H1 (cell line): ENCODE measurements around the gene SMG7. TPM values are rescaled to one million over a fixed set of nuclear protein-coding genes. Genes with fewer than 3 reads are reported as not detected.

Experiments used
- CTCF ChIA-PET: fragments of 300-600 bp; sonication (Branson Sonifier 250); formaldehyde crosslinking; loops from one replicate; lab custom pipeline; 2021; ENCODE audit not compliant: partially characterized antibody; lab: Charles Lee
- POLR2A ChIA-PET: fragments of 300-600 bp; sonication (Branson Sonifier 250); formaldehyde crosslinking; loops from one replicate; lab custom pipeline; 2021; ENCODE audit warnings: inconsistent platforms; ENCODE audit not compliant: partially characterized antibody; lab: Charles Lee
- DNase-seq, 2 experiments: peaks; one replicate each; pipeline versions ENCODE4 v3.0.0 to v3.0.0-alpha.2; 2010 to 2022; ENCODE audit warnings: low spot score in 2 of 2, low read depth in 1 of 2, mixed read lengths in 1 of 2
- FAIRE-seq: peaks from 2 replicates; lab custom pipeline; 2011; peaks lifted over from hg19 to GRCh38; lab: Jason Lieb, UNC
- H2AFZ ChIP-seq: 2 replicates; pipeline ENCODE4 v1.8.1; 2012; ENCODE audit warnings: low read length, inconsistent platforms
- H2AK5ac ChIP-seq: 2 replicates; pipeline ENCODE4 v1.6.1; 2013; ENCODE audit warnings: low read depth, low read length
- H2BK120ac ChIP-seq: replicated peaks from 2 replicates; pipeline ENCODE3; 2013; ENCODE audit warnings: low read depth, low read length, inconsistent platforms
- H2BK12ac ChIP-seq: 2 replicates; pipeline ENCODE4 v1.6.1; 2013; ENCODE audit warnings: low read depth, low read length
- H2BK15ac ChIP-seq: 2 replicates; pipeline ENCODE4 v1.6.1; 2013; ENCODE audit warnings: low read length
- H2BK20ac ChIP-seq: 2 replicates; pipeline ENCODE4 v1.6.1; 2013; ENCODE audit warnings: low read length
- H2BK5ac ChIP-seq: 2 replicates; pipeline ENCODE4 v1.6.1; 2013; ENCODE audit warnings: low read depth, low read length
- H3K14ac ChIP-seq: 2 replicates; pipeline ENCODE4 v1.6.1; 2013; ENCODE audit warnings: inconsistent platforms; ENCODE audit not compliant: insufficient read length
- H3K18ac ChIP-seq: 2 replicates; pipeline ENCODE4 v1.6.1; 2013; ENCODE audit warnings: low read length; ENCODE audit errors: extremely low read depth
- H3K23ac ChIP-seq: 2 replicates; pipeline ENCODE4 v1.6.1; 2013; ENCODE audit warnings: inconsistent platforms; ENCODE audit not compliant: insufficient read length
- H3K23me2 ChIP-seq: 2 replicates; pipeline ENCODE4 v1.6.1; 2013; ENCODE audit warnings: low read depth, low read length
- H3K27ac ChIP-seq: 2 replicates; pipeline ENCODE4 v1.6.1; 2011; ENCODE audit warnings: low read depth, low read length, inconsistent platforms
- H3K27me3 ChIP-seq, 4 experiments: replicated peaks in 1 of 4; 1 replicate in 1 of 4; 2 replicates in 3 of 4; pipeline versions ENCODE4 v1.6.1 to v1.8.1; 2011 to 2013; ENCODE audit warnings: low read length in 3 of 4, mild to moderate bottlenecking in 3 of 4, inconsistent platforms in 2 of 4, mixed read lengths in 2 of 4, moderate library complexity in 1 of 4; ENCODE audit not compliant: control insufficient read depth in 3 of 4, insufficient read depth in 3 of 4; ENCODE audit errors: extremely low read depth in 1 of 4
- H3K36me3 ChIP-seq, 4 experiments: 2 replicates each; pipeline versions ENCODE4 v1.6.1 to v1.8.1; 2011 to 2013; ENCODE audit warnings: mild to moderate bottlenecking in 4 of 4, low read length in 3 of 4, moderate library complexity in 2 of 4, control low read depth in 1 of 4, inconsistent platforms in 1 of 4; ENCODE audit not compliant: insufficient read depth in 4 of 4, control insufficient read depth in 2 of 4
- H3K4ac ChIP-seq: replicated peaks from 2 replicates; pipeline ENCODE3; 2013; ENCODE audit warnings: low read length, low read depth, mixed read lengths, inconsistent platforms; ENCODE audit not compliant: insufficient read length
- H3K4me1 ChIP-seq, 4 experiments: replicated peaks in 1 of 4; 1 replicate in 1 of 4; 2 replicates in 3 of 4; pipeline versions ENCODE4 v1.6.1 to v1.8.1; 2011 to 2013; ENCODE audit warnings: low read length in 3 of 4, inconsistent platforms in 2 of 4, mixed read lengths in 1 of 4; ENCODE audit not compliant: insufficient read depth in 4 of 4, control insufficient read depth in 3 of 4
- H3K4me2 ChIP-seq, 2 experiments: 2 replicates each; pipeline versions ENCODE4 v1.6.1 to v1.8.1; 2011 to 2013; ENCODE audit warnings: low read depth in 2 of 2, low read length in 2 of 2, control low read depth in 1 of 2, inconsistent platforms in 1 of 2, mild to moderate bottlenecking in 1 of 2; ENCODE audit not compliant: insufficient read depth in 1 of 2
- H3K4me3 ChIP-seq, 4 experiments: fragments of 200-600, 300-600 bp in 1 of 4; sonication (generic), shearing (Covaris generic), sonication (Bioruptor Twin) in 1 of 4; 2 replicates each; pipeline versions ENCODE4 v1.5.1 to v1.8.1; 2011 to 2016; ENCODE audit warnings: low read length in 4 of 4, low read depth in 3 of 4, control low read depth in 2 of 4, inconsistent platforms in 2 of 4, mild to moderate bottlenecking in 2 of 4, mixed read lengths in 1 of 4, moderate library complexity in 1 of 4; ENCODE audit not compliant: insufficient read depth in 2 of 4; ENCODE audit errors: extremely low read depth in 1 of 4
- H3K56ac ChIP-seq: replicated peaks from 2 replicates; pipeline ENCODE3; 2013; ENCODE audit warnings: low read depth, mild to moderate bottlenecking, mixed read lengths, low read length, inconsistent platforms; ENCODE audit not compliant: insufficient read length
- H3K79me1 ChIP-seq: 2 replicates; pipeline ENCODE4 v1.6.1; 2013; ENCODE audit warnings: low read depth, low read length, control low read depth
- H3K79me2 ChIP-seq, 2 experiments: 2 replicates each; pipeline versions ENCODE4 v1.6.1 to v1.8.1; 2012 to 2013; ENCODE audit warnings: low read length in 2 of 2, mild to moderate bottlenecking in 2 of 2, inconsistent platforms in 1 of 2; ENCODE audit not compliant: insufficient read depth in 2 of 2, control insufficient read depth in 1 of 2
- H3K9ac ChIP-seq, 4 experiments: replicated peaks in 1 of 4; 1 replicate in 1 of 4; 2 replicates in 3 of 4; pipeline versions ENCODE4 v1.6.1 to v1.8.1; 2011 to 2013; ENCODE audit warnings: low read depth in 3 of 4, low read length in 3 of 4, control low read depth in 2 of 4, mild to moderate bottlenecking in 2 of 4, moderate library complexity in 2 of 4, inconsistent platforms in 1 of 4; ENCODE audit errors: extremely low read depth in 1 of 4
- H3K9me3 ChIP-seq, 2 experiments: 2 replicates each; pipeline versions ENCODE4 v1.6.1 to v1.8.1; 2012 to 2013; ENCODE audit warnings: mild to moderate bottlenecking in 2 of 2, moderate library complexity in 2 of 2, control low read depth in 1 of 2, inconsistent platforms in 1 of 2, low read depth in 1 of 2, low read length in 1 of 2, mixed read lengths in 1 of 2; ENCODE audit not compliant: insufficient read depth in 2 of 2
- H4K20me1 ChIP-seq, 2 experiments: replicated peaks in 1 of 2; 2 replicates each; pipeline versions ENCODE3 to v1.8.1; 2011 to 2013; ENCODE audit warnings: inconsistent platforms in 2 of 2, low read length in 2 of 2, mild to moderate bottlenecking in 1 of 2; ENCODE audit not compliant: insufficient read depth in 2 of 2, control insufficient read depth in 1 of 2
- H4K5ac ChIP-seq: 2 replicates; pipeline ENCODE4 v1.6.1; 2013; ENCODE audit warnings: low read length, low read depth, mixed read lengths, inconsistent platforms; ENCODE audit not compliant: insufficient read length
- H4K8ac ChIP-seq: 2 replicates; pipeline ENCODE4 v1.8.0; 2013; ENCODE audit warnings: mild to moderate bottlenecking, moderate library complexity, low read length, inconsistent platforms; ENCODE audit not compliant: insufficient read depth; ENCODE audit errors: extremely low read depth
- H4K91ac ChIP-seq: replicated peaks from 2 replicates; pipeline ENCODE3; 2013; ENCODE audit warnings: low read length, mixed read lengths, inconsistent platforms; ENCODE audit not compliant: insufficient read length
- CBX5 ChIP-seq: fragments of 300-800, 300-1000 bp; sonication (generic); IDR thresholded peaks from 2 replicates; pipeline ENCODE4 v1.7.1; 2016; ENCODE audit warnings: antibody characterized with exemption, low read length, low read depth
- CBX8 ChIP-seq: fragments of 300-800, 300-1000 bp; sonication (generic); IDR thresholded peaks from 2 replicates; pipeline ENCODE4 v1.7.1; 2016; ENCODE audit warnings: low read depth, low read length, borderline replicate concordance
- CHD1 ChIP-seq: IDR thresholded peaks from 2 replicates; pipeline ENCODE4 v1.6.1; 2012; ENCODE audit warnings: low read depth, low read length, improper control_type of control experiment
- EZH2 ChIP-seq: fragments of 200-600 bp; sonication (generic); IDR thresholded peaks from 2 replicates; pipeline ENCODE4 v1.7.1; 2012; ENCODE audit warnings: low read depth, mild to moderate bottlenecking, moderate library complexity, low read length, inconsistent platforms; ENCODE audit not compliant: severe bottlenecking
- JUND ChIP-seq: IDR thresholded peaks from 2 replicates; pipeline ENCODE4 v1.6.1; 2011; ENCODE audit warnings: mild to moderate bottlenecking, improper control_type of control experiment, low read length
- KDM1A ChIP-seq: fragments of 200-600, 300-600 bp; sonication (generic); IDR thresholded peaks from 2 replicates; pipeline ENCODE4 v1.7.1; 2016; ENCODE audit warnings: mild to moderate bottlenecking, low read length, borderline replicate concordance
- RFX5 ChIP-seq: IDR thresholded peaks from 2 replicates; pipeline ENCODE4 v1.6.1; 2011; ENCODE audit warnings: low read depth, low read length, improper control_type of control experiment, borderline replicate concordance
- WGBS, 2 experiments: shearing (Covaris generic) in 1 of 2; methylation state at CpG; one replicate each; pipeline versions ENCODE4 v1.1.6 to v1.1.7; 2013 to 2015; ENCODE audit warnings: low lambda C conversion rate in 2 of 2, mixed read lengths in 2 of 2, inconsistent platforms in 1 of 2, low coverage in 1 of 2, missing lambda C conversion rate in 1 of 2; ENCODE audit not compliant: insufficient replicate concordance in 2 of 2, insufficient coverage in 1 of 2, insufficient read length in 1 of 2; ENCODE audit errors: extremely low coverage in 1 of 2, missing lambda C conversion rate in 1 of 2; 5-methylcytosine and 5-hydroxymethylcytosine counted together
- polyA plus RNA-seq, 7 experiments: library from polyadenylated mRNA; depleted of rRNA in 3 of 7; stranded (reverse) in 5 of 7; unstranded in 2 of 7; fragments of >200 nt in 5 of 7; fragments of 200-250 nt in 2 of 7; gene quantifications; 1 replicate in 5 of 7; 2 replicates in 1 of 7; 4 replicates in 1 of 7; pipeline versions ENCODE4 v1.2.1 to v1.2.3, GENCODE V29; 2011 to 2013; ENCODE audit warnings: missing spikeins in 2 of 7, mixed read lengths in 2 of 7
- total RNA-seq: library from RNA; stranded (reverse); fragmentation: NEBNext Ultra II Directional; extraction: Animal tissue kit (Norgen Biotek cat#: 25700); gene quantifications from 2 replicates; pipeline ENCODE4 v1.2.1, GENCODE V29; 2021

The SMG7 gene
- total and polyA plus RNA-seq, 2 of the 8 experiments (the other 6 are each of a cell fraction or from before 2014, with no cell fraction given), result 39.3 to 65.6 TPM

DNA sequence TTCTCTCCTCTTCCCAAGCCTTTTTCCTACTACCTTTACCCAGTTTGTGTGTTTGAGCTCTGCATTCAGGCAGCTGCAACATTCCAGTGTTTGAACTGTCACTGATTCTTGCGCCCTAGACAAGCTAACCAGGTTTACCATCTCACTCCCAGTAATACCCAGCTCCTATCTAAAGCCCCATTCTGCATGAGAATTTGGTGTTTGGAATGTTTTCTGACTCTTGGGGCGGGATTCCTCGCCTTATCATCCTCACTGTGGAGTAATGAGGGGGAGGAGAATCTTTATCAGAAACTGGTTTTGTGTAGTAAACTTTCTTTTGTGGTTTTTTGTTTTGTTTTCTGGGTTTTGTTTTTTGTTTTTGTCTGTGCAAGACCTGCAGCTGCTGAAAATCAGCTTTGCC is 81.5 kb downstream of the SMG7 start:
- FAIRE-seq (no peak), DNase-seq (no peak)
- Histone ChIP-seq H3K79me1 (no peaks in the 10 kb centered on the region; the same call in 1 of the 2 replicates), H2BK12ac (no peak overlapping the region), H3K79me2 (no peaks in the 10 kb centered on the region), H4K91ac (no peak overlapping the region), H4K8ac (no peak overlapping the region), H3K4me1 (no peaks in the 10 kb centered on the region), H3K4ac (no peak overlapping the region), H2BK5ac (no peak overlapping the region), H3K9me3 (no peaks in the 10 kb centered on the region), H3K23ac (no peak overlapping the region), H3K4me3 (no peak overlapping the region), H2AFZ (no peak overlapping the region), H2AK5ac (no peak overlapping the region), H3K4me2 (no peak overlapping the region), H2BK120ac (no peak overlapping the region), H2BK20ac (no peak overlapping the region), H4K20me1 (peaks cover 0 to 2% of the 10 kb centered on the region in 2 experiments), H3K18ac (no peak overlapping the region)
- CTCF ChIA-PET, result interaction anchor here (0.6 to 3.0 kb wide), 5 partner anchors 9 to 324 kb away, joined by 3 to 10 read pairs (median 5); no protein-coding TSS in a partner anchor
- 78% methylated on average over 3 of the region's 3 CpGs; no CpG with 5 or more reads in 1 of the 2 experiments for WGBS, 2 experiments
- POLR2A ChIA-PET, result interaction anchor here (1.2 kb wide), 1 partner anchor 10 kb away, joined by 4 read pairs; no protein-coding TSS in a partner anchor
- TF ChIP-seq CBX8, result no peak
- TF ChIP-seq CBX5, result no peak
- TF ChIP-seq CHD1, result no peak
- TF ChIP-seq JUND, result no peak
- TF ChIP-seq KDM1A, result no peak
- TF ChIP-seq RFX5, result no peak
- TF ChIP-seq EZH2, result no peak
- TF ChIP-seq, all 59 proteins: peak for 0
- Histone ChIP-seq H3K27me3 (no peaks in the 10 kb centered on the region), H3K36me3 (peaks cover 11 to 59% (median 40%) of the 10 kb centered on the region in 4 experiments; a peak in 7 of 8 replicates), H4K5ac (no peak overlapping the region), H3K27ac (no peak overlapping the region), H2BK15ac (no peak overlapping the region), H3K23me2 (no peaks in the 10 kb centered on the region), H3K56ac (no peak overlapping the region), H3K14ac (no peak overlapping the region), H3K9ac (no peak overlapping the region)
